Measurements from ENCODE around the gene SPATS1. TPM values are rescaled to one million over a fixed set of nuclear protein-coding genes. Genes with fewer than 3 reads are reported as not detected.

Gene SPATS1
- total and polyA plus RNA-seq, 2 of the 4 experiments (the other 2 are of a cell fraction), result not detected

- no peak overlapping the region for H2BK15ac ChIP-seq (ENCODE audit: low read depth, low read length)
- H2AK9ac ChIP-seq (replicated peaks; ENCODE audit: low read depth, low read length, poor library complexity), result no peak overlapping the region
- no peaks in the 10 kb centered on the region for H4K20me1 ChIP-seq (ENCODE audit: insufficient read depth, low read length)
- no peak overlapping the region for H4K91ac ChIP-seq (ENCODE audit: insufficient read depth, low read depth, low read length)
- POLR2A ChIA-PET (ENCODE audit: unreplicated experiment), result no interaction called here
- BruUV-seq (replicated peaks), result no TSS peak
- TF ChIP-seq RAD21 (IDR thresholded peaks at IDR 0.05; ENCODE audit: low read length), result no peak
- TF ChIP-seq FOS (IDR thresholded peaks at IDR 0.05; ENCODE audit: low read depth, low read length), result no peak
- no peak for TF ChIP-seq CEBPB (IDR thresholded peaks at IDR 0.05; ENCODE audit: low read depth, low read length)
- TF ChIP-seq NFE2L2 (IDR thresholded peaks at IDR 0.05; ENCODE audit: low read depth, low read length), result no peak
- TF ChIP-seq ELK1 (IDR thresholded peaks at IDR 0.05; ENCODE audit: borderline replicate concordance, low read depth, low read length), result no peak
- no peak for TF ChIP-seq MXI1 (IDR thresholded peaks at IDR 0.05; ENCODE audit: borderline replicate concordance, low read depth, low read length)
- TF ChIP-seq POLR2A (IDR thresholded peaks at IDR 0.05; ENCODE audit: low read depth, low read length), result no peak
- no peak for TF ChIP-seq SMC3 (IDR thresholded peaks at IDR 0.05; ENCODE audit: low read depth, low read length)
- no peak for TF ChIP-seq BHLHE40 (IDR thresholded peaks at IDR 0.05; ENCODE audit: low read depth, low read length)
- no peak for TF ChIP-seq RCOR1 (IDR thresholded peaks at IDR 0.05; ENCODE audit: insufficient replicate concordance, low read length)
- no peak for TF ChIP-seq RFX5 (IDR thresholded peaks at IDR 0.05; ENCODE audit: low read depth, low read length)
- TF ChIP-seq MAZ (IDR thresholded peaks at IDR 0.05; ENCODE audit: borderline replicate concordance, low read depth, low read length), result no peak
- no peak for TF ChIP-seq MAFK (IDR thresholded peaks at IDR 0.05; ENCODE audit: low read depth, low read length)
- no peak for TF ChIP-seq USF2 (IDR thresholded peaks at IDR 0.05; ENCODE audit: low read depth, low read length)
- no peak for TF ChIP-seq CTCF (conservative IDR thresholded peaks at IDR 0.05; ENCODE audit: low read depth, low read length)
- in situ Hi-C loops (cut with MboI; ENCODE audit: low sequenced_read_pairs), result no loop called here
- H3K9ac ChIP-seq (ENCODE audit: low read depth, low read length), result no peak overlapping the region
- H3K79me1 ChIP-seq (ENCODE audit: low read depth in 1 of 2, low read length in 2 of 2), result no peaks in the 10 kb centered on the region
- CTCF ChIA-PET, result no interaction called here
- H3K4me2 ChIP-seq (ENCODE audit: low read depth, low read length), result no peak overlapping the region
- H3K9me1 ChIP-seq (ENCODE audit: insufficient read depth, low read length), result no peaks in the 10 kb centered on the region; the same call in 1 of the 2 replicates
- DNase-seq, result no peak
- peaks cover 16% of the 10 kb centered on the region; the same call in 1 of the 2 replicates for H3K27me3 ChIP-seq (ENCODE audit: control insufficient read depth, insufficient read depth, low read length)
- dilution Hi-C loops (cut with HindIII; ENCODE audit: low sequenced_read_pairs, unreplicated experiment), result no loop called here
- no peak for ATAC-seq (ENCODE audit: low read depth)
- WGBS, 2 experiments (ENCODE audit: extremely low coverage in 2 of 2, insufficient read length in 1 of 2), result 95% methylated on average over 6 of the region's 8 CpGs; no CpG with 5 or more reads in 1 of the 2 experiments
- no peak overlapping the region for H4K5ac ChIP-seq (ENCODE audit: low read depth, low read length)
- H3K27ac ChIP-seq (ENCODE audit: insufficient read depth, low read length), result no peak overlapping the region
- H3K14ac ChIP-seq (replicated peaks; ENCODE audit: low read depth, low read length), result no peak overlapping the region
- no peak overlapping the region for H2AFZ ChIP-seq (replicated peaks; ENCODE audit: low read length, poor library complexity)
- intact Hi-C loops (cut with micrococcal nuclease), result no loop called here
- H2BK20ac ChIP-seq (ENCODE audit: low read depth, low read length), result no peak overlapping the region
- no peak overlapping the region for H3K4ac ChIP-seq (ENCODE audit: low read depth, low read length)
- no peaks in the 10 kb centered on the region for H3K9me3 ChIP-seq (ENCODE audit: control insufficient read depth, insufficient read depth, low read length)
- no peak overlapping the region for H2AK5ac ChIP-seq (ENCODE audit: low read depth, low read length)
- no peak overlapping the region for H3K4me3 ChIP-seq (ENCODE audit: insufficient read depth, low read depth, low read length)
- H3K4me1 ChIP-seq (ENCODE audit: control insufficient read depth, insufficient read depth, low read length), result no peaks in the 10 kb centered on the region
- H4K8ac ChIP-seq (ENCODE audit: low read depth in 2 of 2, low read length in 2 of 2), result no peak overlapping the region
- peaks cover 50% of the 10 kb centered on the region for H3K36me3 ChIP-seq (ENCODE audit: control insufficient read depth, insufficient read depth, low read length)
- no peak overlapping the region for H3K18ac ChIP-seq (ENCODE audit: low read depth, low read length)
- no peak overlapping the region for H3K23ac ChIP-seq (ENCODE audit: low read depth, low read length)
- no peak overlapping the region for H3K56ac ChIP-seq (ENCODE audit: extremely low read depth, insufficient read depth, low read length)
- H2BK120ac ChIP-seq (ENCODE audit: low read depth, low read length), result no peak overlapping the region
- H2BK5ac ChIP-seq (ENCODE audit: low read depth, low read length, poor library complexity, severe bottlenecking), result no peak overlapping the region
These were observed 41.3 kb upstream of the SPATS1 start for GRCh38 chr6:44301106-44301505.
